Upper lobe of left lung (tissue), 6 donors: ENCODE results near the gene ITK. TPM values are rescaled to one million over a fixed set of nuclear protein-coding genes. Genes with fewer than 3 reads are reported as not detected.

Source experiments
- ATAC-seq, 2 donors: fragments of 200-7000 bp; cut with Tn5 transposase; one replicate each; pipeline ENCODE4 v1.9.1; 2022; ENCODE audit warnings: mild to moderate bottlenecking in 2 of 2, moderate library complexity in 2 of 2; ENCODE audit not compliant: low FRiP score in 2 of 2
- DNase-seq, 2 donors: peaks; one replicate each; pipeline ENCODE4 v3.0.0-alpha.2; 2019 to 2020
- H3K27ac ChIP-seq, 4 donors: fragments of 200-600 bp; sonication (generic); one replicate each; pipeline ENCODE4 v1.5.1; 2016 to 2019
- H3K27me3 ChIP-seq, 4 donors: fragments of 200-600 bp; sonication (generic); one replicate each; pipeline ENCODE4 v1.5.1; 2017 to 2019
- H3K36me3 ChIP-seq, 4 donors: fragments of 200-600 bp; sonication (generic); one replicate each; pipeline ENCODE4 v1.5.1; 2016 to 2019
- H3K4me1 ChIP-seq, 4 donors: fragments of 200-600 bp; sonication (generic); one replicate each; pipeline ENCODE4 v1.5.1; 2018 to 2019
- H3K4me3 ChIP-seq, 4 donors: fragments of 200-600 bp; sonication (generic); one replicate each; pipeline ENCODE4 v1.5.1; 2017 to 2019; ENCODE audit warnings: mild to moderate bottlenecking in 2 of 4, moderate library complexity in 1 of 4
- H3K9me3 ChIP-seq, 4 donors: fragments of 200-600 bp; sonication (generic); one replicate each; pipeline ENCODE4 v1.5.1; 2018 to 2019
- EP300 ChIP-seq, 4 donors: sonication (generic); formaldehyde crosslinking; IDR thresholded peaks; one replicate each; pipeline ENCODE4 v1.5.1; 2017; ENCODE audit warnings: antibody characterized with exemption in 4 of 4, control low read depth in 2 of 4
- POLR2A ChIP-seq, 4 donors: fragments of 450-650 bp; IDR thresholded peaks; one replicate each; pipeline ENCODE4 v1.5.1; 2016 to 2017; ENCODE audit warnings: antibody characterized with exemption in 4 of 4, mild to moderate bottlenecking in 2 of 4
- POLR2AphosphoS5 ChIP-seq, 2 donors: sonication (generic); formaldehyde crosslinking; IDR thresholded peaks; one replicate each; pipeline ENCODE4 v1.5.1; 2017; ENCODE audit warnings: antibody characterized with exemption in 2 of 2
- WGBS, 2 donors: methylation state at CpG; one replicate each; pipeline ENCODE4 v1.1.5; 2017 to 2018; 5-methylcytosine and 5-hydroxymethylcytosine counted together
- total RNA-seq, 6 donors: library from RNA; depleted of rRNA in 4 of 6; stranded (reverse); fragments of >200 nt in 4 of 6; gene quantifications; one replicate each; pipeline versions ENCODE4 v1.1.0 to v1.2.1, GENCODE V29; 2016 to 2021
- TF ChIP-seq, protein P1 (sequence below), 6 experiments: fragments of 450-650 bp in 4 of 6; fragments of 200-600 bp in 2 of 6; sonication (generic) in 2 of 6; IDR thresholded peaks; one replicate each; pipeline ENCODE4 v1.5.1; 2016 to 2019; ENCODE audit warnings: antibody characterized with exemption in 6 of 6
- donor health status: DM: no; HTN: no; CAD: no; lungs with moderate emphysema.
- donor health status: DM: no; HTN: yes; CAD: no; lungs with severe emphysema.

Gene ITK
- total RNA-seq, 6 donors from 2014 or later = 5.0 to 15.2 (median 7.0) TPM

DNA sequence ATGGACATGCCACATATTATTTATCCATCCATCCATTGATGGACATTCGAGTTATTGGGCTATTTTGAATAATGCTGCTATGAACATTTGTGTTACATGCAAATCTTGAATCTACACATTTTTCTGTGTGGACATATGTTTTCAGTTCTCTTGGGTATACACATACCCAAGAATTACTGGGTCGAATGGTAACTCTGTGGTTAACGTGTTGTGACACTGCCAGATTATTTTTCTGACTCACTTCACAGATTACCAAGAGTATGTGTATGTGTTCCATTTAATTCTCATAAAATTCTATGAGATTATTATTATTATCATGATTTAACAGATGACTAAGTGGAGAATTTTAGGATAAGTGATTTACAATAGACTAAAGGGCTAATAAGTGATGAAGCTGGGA is 112.0 kb downstream of the ITK start:
- peaks cover 0 to 9% (median 2%) of the 10 kb centered on the region in 4 donors for H3K36me3 ChIP-seq
- DNase-seq (no peak), ATAC-seq (no peak)
- H3K27ac ChIP-seq = no peak overlapping the region
- no peaks in the 10 kb centered on the region for H3K27me3 ChIP-seq
- no peaks in the 10 kb centered on the region for H3K9me3 ChIP-seq
- whole genome bisulfite sequencing, 2 donors = 93 to 95% methylated on average over 3 of the region's 3 CpGs
- no peak overlapping the region for H3K4me3 ChIP-seq
- TF ChIP-seq, protein P1, sequence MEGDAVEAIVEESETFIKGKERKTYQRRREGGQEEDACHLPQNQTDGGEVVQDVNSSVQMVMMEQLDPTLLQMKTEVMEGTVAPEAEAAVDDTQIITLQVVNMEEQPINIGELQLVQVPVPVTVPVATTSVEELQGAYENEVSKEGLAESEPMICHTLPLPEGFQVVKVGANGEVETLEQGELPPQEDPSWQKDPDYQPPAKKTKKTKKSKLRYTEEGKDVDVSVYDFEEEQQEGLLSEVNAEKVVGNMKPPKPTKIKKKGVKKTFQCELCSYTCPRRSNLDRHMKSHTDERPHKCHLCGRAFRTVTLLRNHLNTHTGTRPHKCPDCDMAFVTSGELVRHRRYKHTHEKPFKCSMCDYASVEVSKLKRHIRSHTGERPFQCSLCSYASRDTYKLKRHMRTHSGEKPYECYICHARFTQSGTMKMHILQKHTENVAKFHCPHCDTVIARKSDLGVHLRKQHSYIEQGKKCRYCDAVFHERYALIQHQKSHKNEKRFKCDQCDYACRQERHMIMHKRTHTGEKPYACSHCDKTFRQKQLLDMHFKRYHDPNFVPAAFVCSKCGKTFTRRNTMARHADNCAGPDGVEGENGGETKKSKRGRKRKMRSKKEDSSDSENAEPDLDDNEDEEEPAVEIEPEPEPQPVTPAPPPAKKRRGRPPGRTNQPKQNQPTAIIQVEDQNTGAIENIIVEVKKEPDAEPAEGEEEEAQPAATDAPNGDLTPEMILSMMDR (IDR thresholded peaks at IDR 0.05) = no peak
- TF ChIP-seq POLR2A (IDR thresholded peaks at IDR 0.05) (no peak), EP300 (IDR thresholded peaks at IDR 0.05) (no peak), POLR2AphosphoS5 (IDR thresholded peaks at IDR 0.05) (no peak)
- peaks cover 0 to 3% (median 0%) of the 10 kb centered on the region in 4 donors for H3K4me1 ChIP-seq

DNA sequence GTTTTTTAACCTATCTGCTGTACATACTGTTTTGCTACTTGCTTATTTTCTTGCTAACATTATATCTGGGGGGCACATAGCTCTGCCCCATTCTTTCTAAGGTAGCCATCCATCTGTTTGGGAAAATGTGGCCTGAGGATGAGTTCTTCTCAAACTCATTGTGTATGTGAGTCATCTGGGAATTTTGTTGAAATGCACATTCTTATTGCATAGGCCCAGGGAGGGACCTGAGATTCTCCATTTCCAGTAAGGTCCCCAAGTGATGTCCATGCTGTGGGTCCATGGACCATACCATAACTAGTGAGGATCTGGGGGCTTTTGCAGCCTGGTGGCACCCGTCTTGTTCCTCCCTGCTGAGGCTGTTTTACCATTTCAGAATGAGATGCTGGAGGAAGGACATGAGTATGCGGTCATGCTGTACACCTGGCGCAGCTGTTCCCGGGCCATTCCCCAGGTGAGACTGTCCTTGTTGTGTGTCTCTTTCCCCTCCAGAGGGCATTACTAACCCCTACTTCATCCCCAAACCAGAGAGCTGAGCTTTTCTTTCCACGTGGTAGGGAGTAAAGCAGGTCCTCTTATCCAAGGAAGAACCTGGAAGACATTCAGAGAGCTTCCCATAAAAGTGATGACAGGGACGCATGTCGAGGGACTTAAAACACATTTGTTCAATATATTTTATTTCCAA is 113.9 kb downstream of the ITK start:
- Histone ChIP-seq H3K27ac (no peak overlapping the region), H3K4me3 (no peak overlapping the region), H3K4me1 (peaks cover 0 to 3% (median 0%) of the 10 kb centered on the region in 4 donors), H3K36me3 (peaks cover 0 to 9% (median 4%) of the 10 kb centered on the region in 4 donors), H3K27me3 (no peaks in the 10 kb centered on the region), H3K9me3 (no peaks in the 10 kb centered on the region)
- DNase-seq (no peak), ATAC-seq (no peak)
- TF ChIP-seq POLR2AphosphoS5 (IDR thresholded peaks at IDR 0.05) = no peak
- no peak for TF ChIP-seq POLR2A (IDR thresholded peaks at IDR 0.05)
- TF ChIP-seq, protein P1 (IDR thresholded peaks at IDR 0.05) = no peak
- WGBS, 2 donors = 77 to 88% methylated on average over 7 of the region's 7 CpGs

DNA sequence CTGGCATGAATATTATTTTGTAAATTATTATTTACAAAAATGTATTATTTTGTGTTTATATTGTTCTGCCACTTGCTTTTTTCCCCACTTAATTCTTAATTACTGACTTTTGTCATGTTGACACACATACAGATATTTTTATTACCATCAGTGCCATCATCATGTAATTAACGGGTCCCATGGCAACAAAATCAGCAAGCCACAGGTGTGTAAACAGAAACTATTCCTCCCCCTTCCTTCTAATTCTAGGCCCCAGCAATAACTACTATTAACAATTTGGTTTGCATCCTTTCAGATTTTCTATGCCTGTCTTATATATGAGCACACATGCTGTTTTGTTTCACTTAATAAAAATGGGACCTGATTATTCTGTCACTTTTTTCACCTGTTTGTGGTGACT is 114.6 kb downstream of the ITK start:
- Histone ChIP-seq H3K9me3 (no peaks in the 10 kb centered on the region), H3K27ac (no peak overlapping the region), H3K4me3 (no peak overlapping the region), H3K36me3 (peaks cover 0 to 9% (median 4%) of the 10 kb centered on the region in 4 donors), H3K27me3 (no peaks in the 10 kb centered on the region), H3K4me1 (peaks cover 0 to 3% (median 0%) of the 10 kb centered on the region in 4 donors)
- DNase-seq (no peak), ATAC-seq (no peak)
- TF ChIP-seq POLR2AphosphoS5 (IDR thresholded peaks at IDR 0.05) (no peak), EP300 (IDR thresholded peaks at IDR 0.05) (no peak), POLR2A (IDR thresholded peaks at IDR 0.05) (no peak)
- TF ChIP-seq, protein P1 (IDR thresholded peaks at IDR 0.05) = no peak
- 46 to 75% methylated on average over 1 of the region's 1 CpG for WGBS, 2 donors

DNA sequence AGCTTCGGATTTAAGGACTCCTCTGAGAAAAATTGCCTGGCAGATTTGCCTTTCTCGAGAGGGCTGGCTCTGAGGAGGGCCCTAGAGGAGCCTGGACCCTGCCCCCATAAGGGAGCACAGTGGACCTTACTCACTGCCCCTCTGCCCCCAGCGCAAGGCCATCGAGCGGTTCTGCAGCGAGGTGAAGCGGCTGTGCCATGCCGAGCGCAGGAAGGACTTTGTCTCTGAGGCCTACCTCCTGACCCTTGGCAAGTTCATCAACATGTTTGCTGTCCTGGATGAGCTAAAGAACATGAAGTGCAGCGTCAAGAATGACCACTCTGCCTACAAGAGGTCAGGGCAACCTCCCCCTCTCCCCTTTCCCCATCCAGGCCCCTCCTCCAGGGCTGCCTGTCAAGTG is 119.9 kb downstream of the ITK start:
- Histone ChIP-seq H3K36me3 (peaks cover 4 to 29% (median 14%) of the 10 kb centered on the region in 4 donors), H3K27me3 (no peaks in the 10 kb centered on the region), H3K4me3 (no peak overlapping the region), H3K27ac (no peak overlapping the region), H3K4me1 (no peaks in the 10 kb centered on the region), H3K9me3 (no peaks in the 10 kb centered on the region)
- WGBS, 2 donors = 91 to 96% methylated on average over 10 of the region's 10 CpGs
- TF ChIP-seq POLR2AphosphoS5 (IDR thresholded peaks at IDR 0.05) = no peak
- no peak for TF ChIP-seq POLR2A (IDR thresholded peaks at IDR 0.05)
- TF ChIP-seq, protein P1 (IDR thresholded peaks at IDR 0.05) = no peak
- TF ChIP-seq EP300 (IDR thresholded peaks at IDR 0.05) = no peak
- DNase-seq = no peak
- ATAC-seq = no peak

DNA sequence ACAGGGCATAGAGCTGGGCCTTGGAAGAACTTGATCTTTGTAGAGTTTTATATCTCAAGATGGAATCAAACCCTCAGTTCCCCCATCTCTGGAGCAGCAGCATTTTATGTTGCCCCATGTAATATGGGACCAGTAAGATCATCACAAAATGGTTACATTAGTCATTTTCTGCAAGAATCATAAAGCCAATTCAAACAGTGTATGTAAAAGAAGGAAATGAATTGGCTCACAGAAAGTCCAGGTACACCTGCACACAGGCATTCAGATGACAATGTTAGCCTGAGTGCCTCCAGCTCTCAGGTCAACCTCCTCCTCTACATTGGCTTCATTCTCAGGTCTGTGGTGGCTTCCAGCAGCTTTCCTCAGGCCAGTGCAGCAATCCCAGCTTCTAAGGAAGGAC is 120.4 kb downstream of the ITK start:
- Histone ChIP-seq H3K36me3 (peaks cover 4 to 25% (median 14%) of the 10 kb centered on the region in 4 donors), H3K27ac (no peak overlapping the region), H3K27me3 (no peaks in the 10 kb centered on the region), H3K9me3 (no peaks in the 10 kb centered on the region), H3K4me3 (no peak overlapping the region), H3K4me1 (no peaks in the 10 kb centered on the region)
- no peak for ATAC-seq
- no peak for DNase-seq
- TF ChIP-seq EP300 (IDR thresholded peaks at IDR 0.05) (no peak), POLR2A (IDR thresholded peaks at IDR 0.05) (no peak), POLR2AphosphoS5 (IDR thresholded peaks at IDR 0.05) (no peak)
- TF ChIP-seq, protein P1 (IDR thresholded peaks at IDR 0.05) = no peak
